ENCODE data around the gene FANCE. TPM values are rescaled to one million over a fixed set of nuclear protein-coding genes. Genes with fewer than 3 reads are reported as not detected.
"Not testable (repeated sequence)": the region's sequence is repeated elsewhere in the genome, so short reads cannot be mapped to it uniquely, and the experiment has no call there.

The FANCE gene
- total RNA-seq, 1 donor from 2014 or later = 15.4 TPM

DNA sequence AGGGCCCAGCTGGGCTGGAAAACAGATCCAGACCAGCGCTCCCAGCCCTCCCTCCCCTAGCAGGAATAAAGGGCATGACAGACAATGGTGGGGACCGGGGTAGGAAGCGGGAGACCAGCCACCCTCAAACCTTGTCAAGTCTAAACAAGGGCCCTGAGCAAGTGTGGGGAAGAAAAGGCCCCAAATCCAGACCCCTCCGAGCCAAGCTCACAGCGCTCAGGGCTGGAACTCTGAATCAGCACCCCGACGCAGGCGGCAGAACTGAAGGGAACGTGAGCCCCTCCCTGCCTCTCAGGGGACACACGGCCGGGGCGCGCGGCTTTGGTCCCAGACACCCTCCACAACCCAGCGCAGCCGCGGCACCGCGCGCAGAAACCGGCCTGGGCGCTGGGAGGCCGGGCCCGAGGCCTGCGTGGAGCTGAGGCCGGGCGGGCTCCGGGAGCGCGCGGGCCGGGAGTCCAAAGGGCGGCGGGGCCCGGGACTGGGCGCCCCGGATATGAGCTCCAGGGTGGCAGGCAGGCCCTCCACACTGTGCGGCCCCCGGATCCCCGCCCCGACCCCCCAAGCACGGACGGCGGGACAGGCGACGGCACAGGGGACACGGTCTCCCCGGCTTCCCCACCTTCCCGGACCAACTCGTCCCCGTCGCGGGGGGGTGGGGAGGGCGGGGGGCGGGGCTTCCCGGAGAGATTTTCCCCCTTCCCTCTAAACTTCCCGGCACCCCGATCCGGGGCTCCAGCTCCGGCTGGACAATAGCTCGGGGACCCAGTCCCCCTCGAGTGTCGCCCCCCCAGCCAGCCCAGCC is 44.1 kb downstream of the FANCE start:
- intact Hi-C loops (cut with micrococcal nuclease) = no loop called here

- intact Hi-C loops (cut with micrococcal nuclease) = no loop called here
Measured at GRCh38 chr6:35496841-35497570, 44.9 kb downstream of the FANCE start, which contains the start of gene TEAD3. Gene TEAD3, minus strand, starts transcription at chr6:35497079.

GRCh38 chr6:35497571-35498421 is 45.7 kb downstream of the FANCE start:
- intact Hi-C loops (cut with micrococcal nuclease) = no loop called here

- intact Hi-C loops (cut with micrococcal nuclease) = no loop called here
Measured at GRCh38 chr6:35498422-35499067, 46.4 kb downstream of the FANCE start.

GRCh38 chr6:35499372-35499771 is 47.2 kb downstream of the FANCE start:
- intact Hi-C loops (cut with micrococcal nuclease) = no loop called here

- intact Hi-C loops (cut with micrococcal nuclease) = no loop called here
Measured at GRCh38 chr6:35500782-35501181, 48.6 kb downstream of the FANCE start.

GRCh38 chr6:35501784-35502183 is 49.6 kb downstream of the FANCE start:
- intact Hi-C loops (cut with micrococcal nuclease) = no loop called here

DNA sequence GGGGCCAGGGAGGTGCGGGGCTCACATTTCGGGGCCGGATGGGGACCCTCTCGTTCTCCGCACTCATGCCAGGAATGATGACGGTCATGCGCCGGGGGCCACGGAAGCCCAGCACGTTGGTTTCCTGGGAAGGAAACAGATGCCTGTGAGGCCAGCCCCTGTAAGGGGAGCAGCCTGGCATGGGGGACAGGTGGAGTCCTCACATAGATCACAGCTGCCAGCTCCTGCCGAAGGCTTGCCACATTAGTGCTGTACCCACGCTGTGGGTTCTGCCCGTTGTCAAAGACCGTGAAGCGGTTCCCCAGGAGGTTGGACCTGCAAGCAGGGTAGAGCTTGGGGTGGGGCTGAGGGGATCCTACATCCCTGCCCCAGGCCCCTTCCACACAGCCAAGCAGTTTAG is 51.4 kb downstream of the FANCE start:
- intact Hi-C loops (cut with micrococcal nuclease) = no loop called here

- intact Hi-C loops (cut with micrococcal nuclease) = no loop called here
Measured at GRCh38 chr6:35505999-35506412, 53.9 kb downstream of the FANCE start.

DNA sequence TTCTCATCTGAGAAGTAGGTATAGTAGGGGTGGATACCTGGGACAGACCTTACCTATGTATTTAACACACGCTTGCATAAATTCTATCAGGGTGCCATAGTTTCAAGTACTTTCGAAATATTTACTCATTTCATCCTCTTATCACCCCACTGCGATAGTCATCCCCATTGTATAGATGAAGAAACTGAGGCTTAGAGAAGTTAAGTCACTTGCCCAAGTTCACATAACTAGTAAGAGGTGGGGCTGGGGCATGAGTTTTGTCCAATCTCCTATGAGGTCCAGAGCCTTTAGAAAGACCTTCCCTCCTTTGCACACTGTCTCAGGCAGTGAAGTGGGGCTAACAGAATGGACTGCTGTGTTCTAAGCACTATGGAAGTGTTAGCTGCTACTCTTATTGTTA is 54.4 kb downstream of the FANCE start:
- intact Hi-C loops (cut with micrococcal nuclease) = no loop called here

DNA sequence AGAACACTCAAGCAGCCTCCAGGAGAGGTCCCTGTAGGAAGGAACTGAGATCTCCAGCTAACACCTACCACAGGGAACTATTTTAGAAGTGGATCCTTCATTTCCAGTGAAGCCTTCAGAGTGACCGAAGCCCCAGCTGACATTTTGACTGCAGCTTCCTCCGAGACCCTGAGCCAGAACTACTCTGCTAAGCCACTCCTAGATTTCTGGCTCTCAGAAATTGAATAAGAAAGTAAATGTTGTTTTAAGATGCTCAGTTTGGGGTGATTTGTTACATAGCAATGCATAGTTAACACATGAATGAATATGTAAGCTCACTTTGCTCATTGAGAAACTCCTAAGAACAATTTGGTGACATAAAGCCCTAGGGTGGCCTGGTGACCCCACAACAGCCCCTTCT is 55.1 kb downstream of the FANCE start:
- intact Hi-C loops (cut with micrococcal nuclease) = no loop called here

DNA sequence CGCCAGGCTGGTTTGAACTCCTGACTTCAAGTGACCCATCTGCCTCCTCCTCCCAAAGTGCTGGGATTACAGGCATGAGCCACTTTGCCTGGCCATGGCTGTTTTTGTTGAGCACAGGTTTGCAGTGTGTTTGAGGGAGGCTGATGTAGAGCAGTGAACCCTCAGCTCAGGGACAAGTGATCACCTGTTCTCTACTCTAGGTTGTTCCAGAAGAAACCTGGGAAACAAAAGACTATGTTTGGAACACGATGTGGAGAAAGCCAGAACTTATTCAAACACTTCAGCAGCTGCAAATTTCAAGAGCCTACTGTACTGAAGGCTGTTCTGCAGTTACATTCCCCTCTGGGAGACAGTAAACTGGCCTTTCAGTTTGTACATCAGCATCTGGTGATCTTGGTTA is 55.9 kb downstream of the FANCE start:
- intact Hi-C loops (cut with micrococcal nuclease) = no loop called here

- intact Hi-C loops (cut with micrococcal nuclease) = no loop called here
Measured at GRCh38 chr6:35508542-35508941, 56.4 kb downstream of the FANCE start.

GRCh38 chr6:35510916-35511561 is 58.9 kb downstream of the FANCE start:
- intact Hi-C loops (cut with micrococcal nuclease) = no loop called here

GRCh38 chr6:35511562-35511941 is 59.4 kb downstream of the FANCE start:
- intact Hi-C loops (cut with micrococcal nuclease) = no loop called here

GRCh38 chr6:35512006-35512405 is 59.9 kb downstream of the FANCE start:
- intact Hi-C loops (cut with micrococcal nuclease) = no loop called here

- intact Hi-C loops (cut with micrococcal nuclease) = no loop called here
Measured at GRCh38 chr6:35512740-35513139, 60.6 kb downstream of the FANCE start, which contains the start of gene TULP1. Gene TULP1, minus strand, starts transcription at chr6:35512896. Its CDS starts 38 bp downstream, at chr6:35512858.

- intact Hi-C loops (cut with micrococcal nuclease) = no loop called here
Measured at GRCh38 chr6:35514587-35514986, 62.4 kb downstream of the FANCE start.

- intact Hi-C loops (cut with micrococcal nuclease) = not testable (repeated sequence)
Measured at GRCh38 chr6:35515939-35516338, 63.8 kb downstream of the FANCE start.

All from T-helper 2 cell treated with Interferon-gamma antibody and Interleukin-4, amounts not matched to agents 100 ng/mL and 5 ng/mL, for 36 hours (primary cell).